ENCODE results near the gene KCNS3.

The KCNS3 gene
- long read RNA-seq: 0 reads

- DNase-seq (ENCODE audit: low read depth in 1 of 2, low spot score in 1 of 2): no peak
- H3K27me3 ChIP-seq (ENCODE audit: insufficient read depth, poor library complexity, severe bottlenecking): peaks cover 30% of the 10 kb centered on the region
- TF ChIP-seq GABPA (IDR thresholded peaks at IDR 0.05; ENCODE audit: low read depth) (no peak), SPI1 (IDR thresholded peaks at IDR 0.05; ENCODE audit: borderline replicate concordance, low read depth) (no peak), POLR2AphosphoS5 (IDR thresholded peaks at IDR 0.05; ENCODE audit: low read depth) (no peak), CTCF (IDR thresholded peaks at IDR 0.05; ENCODE audit: insufficient read depth, low read length) (no peak), REST (IDR thresholded peaks at IDR 0.05; ENCODE audit: insufficient replicate concordance, low read depth) (no peak)
- H3K4me3 ChIP-seq (replicated peaks; ENCODE audit: insufficient read depth, low read length): peak within 1 kb of the TSS; percentile 16
- H3K27ac ChIP-seq (replicated peaks): no peak within 1 kb of the TSS
Measured at GRCh38 chr2:17878281-17879136, at the start of gene KCNS3. Gene KCNS3 (plus strand): TSS chr2:17878667. CDS start chr2:17931009, 52,342 bp downstream.

GRCh38 chr2:17830053-17831034 lies 48.1 kb upstream of the KCNS3 start:
- H3K27me3 ChIP-seq (ENCODE audit: insufficient read depth, poor library complexity, severe bottlenecking): peaks cover 7% of the 10 kb centered on the region
- TF ChIP-seq REST (IDR thresholded peaks at IDR 0.05; ENCODE audit: insufficient replicate concordance, low read depth): no peak
- TF ChIP-seq POLR2AphosphoS5 (IDR thresholded peaks at IDR 0.05; ENCODE audit: low read depth): no peak
- TF ChIP-seq CTCF (IDR thresholded peaks at IDR 0.05; ENCODE audit: insufficient read depth, low read length): peak; percentile 41
- H3K4me3 ChIP-seq (replicated peaks; ENCODE audit: insufficient read depth, low read length): no peak overlapping the region
- DNase-seq (ENCODE audit: low read depth in 1 of 2, low spot score in 1 of 2): peak; percentile 16 to 33
- no peak overlapping the region for H3K27ac ChIP-seq (replicated peaks)

GRCh38 chr2:17835516-17835915 lies 43.0 kb upstream of the KCNS3 start:
- Histone ChIP-seq H3K27me3 (ENCODE audit: insufficient read depth, poor library complexity, severe bottlenecking) (peaks cover 7% of the 10 kb centered on the region), H3K4me3 (replicated peaks; ENCODE audit: insufficient read depth, low read length) (no peak overlapping the region), H3K27ac (replicated peaks) (no peak overlapping the region)
- TF ChIP-seq POLR2AphosphoS5 (IDR thresholded peaks at IDR 0.05; ENCODE audit: low read depth): no peak
- TF ChIP-seq REST (IDR thresholded peaks at IDR 0.05; ENCODE audit: insufficient replicate concordance, low read depth): no peak
- TF ChIP-seq CTCF (IDR thresholded peaks at IDR 0.05; ENCODE audit: insufficient read depth, low read length): no peak
- TF ChIP-seq SPI1 (IDR thresholded peaks at IDR 0.05; ENCODE audit: borderline replicate concordance, low read depth): no peak
- no peak for TF ChIP-seq GABPA (IDR thresholded peaks at IDR 0.05; ENCODE audit: low read depth)
- no peak for DNase-seq (ENCODE audit: low read depth in 1 of 2, low spot score in 1 of 2)

Measured in HL-60 (cell line).